A673 (cell line): ENCODE measurements around the gene AQR.

Source experiments
- EZH2 ChIP-seq: fragments of 200-600 bp; sonication (generic); IDR thresholded peaks from 2 replicates; pipeline ENCODE4 v1.6.1; 2017; ENCODE audit warnings: borderline replicate concordance, low read depth, mild to moderate bottlenecking, mixed read lengths, antibody characterized with exemption, low read length; ENCODE audit not compliant: poor library complexity, severe bottlenecking
- TF ChIP-seq, protein P1 (sequence below): fragments of 300-800, 200-600 bp; sonication (generic); conservative IDR thresholded peaks from 2 replicates; pipeline ENCODE4 v1.5.1; 2017; ENCODE audit warnings: low read depth, mild to moderate bottlenecking, antibody characterized with exemption, low read length, moderate library complexity, mixed read lengths

DNA sequence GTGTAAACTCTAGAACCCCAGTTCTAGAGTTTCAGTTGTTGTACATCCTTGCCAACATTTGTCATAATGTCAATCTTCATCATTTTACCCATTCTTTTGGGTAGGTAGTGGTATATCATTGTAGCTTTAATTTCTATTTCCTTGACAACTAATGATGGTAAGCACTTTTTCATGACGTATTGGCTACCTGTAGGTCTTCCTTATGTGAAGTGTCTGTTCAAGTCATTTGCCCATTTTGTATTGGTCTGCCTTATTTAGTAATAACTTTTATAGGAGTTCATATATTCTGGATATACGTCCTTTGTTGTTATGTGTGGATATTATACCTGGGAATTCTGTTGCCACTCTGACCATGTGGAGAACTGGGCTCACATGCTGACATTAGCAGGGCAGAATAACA lies 100.4 kb downstream of the AQR start:
- TF ChIP-seq, protein P1, sequence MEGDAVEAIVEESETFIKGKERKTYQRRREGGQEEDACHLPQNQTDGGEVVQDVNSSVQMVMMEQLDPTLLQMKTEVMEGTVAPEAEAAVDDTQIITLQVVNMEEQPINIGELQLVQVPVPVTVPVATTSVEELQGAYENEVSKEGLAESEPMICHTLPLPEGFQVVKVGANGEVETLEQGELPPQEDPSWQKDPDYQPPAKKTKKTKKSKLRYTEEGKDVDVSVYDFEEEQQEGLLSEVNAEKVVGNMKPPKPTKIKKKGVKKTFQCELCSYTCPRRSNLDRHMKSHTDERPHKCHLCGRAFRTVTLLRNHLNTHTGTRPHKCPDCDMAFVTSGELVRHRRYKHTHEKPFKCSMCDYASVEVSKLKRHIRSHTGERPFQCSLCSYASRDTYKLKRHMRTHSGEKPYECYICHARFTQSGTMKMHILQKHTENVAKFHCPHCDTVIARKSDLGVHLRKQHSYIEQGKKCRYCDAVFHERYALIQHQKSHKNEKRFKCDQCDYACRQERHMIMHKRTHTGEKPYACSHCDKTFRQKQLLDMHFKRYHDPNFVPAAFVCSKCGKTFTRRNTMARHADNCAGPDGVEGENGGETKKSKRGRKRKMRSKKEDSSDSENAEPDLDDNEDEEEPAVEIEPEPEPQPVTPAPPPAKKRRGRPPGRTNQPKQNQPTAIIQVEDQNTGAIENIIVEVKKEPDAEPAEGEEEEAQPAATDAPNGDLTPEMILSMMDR, result no peak
- no peak for TF ChIP-seq EZH2
